Measurements from ENCODE around the gene C1QA.
"Not testable (repeated sequence)": the region's sequence is repeated elsewhere in the genome, so short reads cannot be mapped to it uniquely, and the experiment has no call there.

Gene C1QA

DNA sequence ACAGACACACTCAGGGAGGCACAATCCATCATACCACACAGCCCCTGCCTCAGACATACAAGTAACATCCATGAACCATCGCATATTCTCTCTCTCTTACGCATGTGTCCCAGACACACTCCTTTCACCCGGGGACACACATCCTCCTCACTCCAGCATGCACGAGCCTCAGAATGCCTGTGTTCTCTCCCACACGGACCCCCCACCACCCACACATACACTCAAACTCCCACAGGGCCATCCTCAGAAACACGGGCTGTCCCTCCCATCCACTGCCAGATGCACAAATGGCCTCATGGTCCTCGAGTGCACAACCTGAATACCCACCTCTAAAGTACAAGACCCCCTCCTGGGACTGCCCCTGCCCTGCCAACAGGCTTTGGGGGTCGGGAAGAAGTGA is 4.8 kb downstream of the C1QA start:
- no peak for DNase-seq (ENCODE audit: low read depth in 2 of 2)

DNA sequence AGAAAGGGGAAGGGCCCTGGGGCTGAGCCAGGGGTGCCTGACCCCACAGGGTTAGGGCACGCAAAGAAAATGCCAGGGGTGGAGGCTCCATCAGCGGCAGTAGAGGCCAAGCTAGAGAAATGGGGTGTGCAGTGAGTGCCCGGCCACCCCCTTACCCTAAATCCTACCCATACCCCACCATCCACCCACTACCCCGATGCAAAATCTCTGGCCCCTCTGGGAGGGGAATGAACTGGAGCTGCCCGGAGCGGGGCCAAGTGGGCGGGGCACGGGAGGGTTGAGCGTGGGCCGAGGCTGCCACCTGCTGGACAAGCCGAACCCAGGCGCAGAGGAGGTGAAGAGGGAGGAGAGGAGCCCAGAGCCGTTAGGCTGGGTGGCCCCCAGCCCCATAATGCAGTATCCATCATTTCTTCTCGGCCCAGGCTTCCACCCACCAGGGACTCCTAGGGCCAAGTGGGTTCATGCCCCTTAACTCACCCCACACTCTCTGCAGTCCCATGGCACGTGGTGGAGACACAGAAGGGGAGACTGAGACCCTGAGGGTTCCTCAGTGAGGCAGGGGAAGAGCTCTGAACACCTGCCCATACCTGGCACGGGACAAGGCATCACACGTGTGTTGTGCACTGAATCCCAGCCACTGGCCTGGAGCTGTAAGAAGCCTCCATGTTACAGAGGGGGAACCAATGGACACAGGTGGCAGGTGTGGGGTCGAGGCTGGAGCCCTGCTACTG is 5.6 kb downstream of the C1QA start:
- peak; percentile 7 to 8 for DNase-seq (ENCODE audit: low read depth in 2 of 2)

DNA sequence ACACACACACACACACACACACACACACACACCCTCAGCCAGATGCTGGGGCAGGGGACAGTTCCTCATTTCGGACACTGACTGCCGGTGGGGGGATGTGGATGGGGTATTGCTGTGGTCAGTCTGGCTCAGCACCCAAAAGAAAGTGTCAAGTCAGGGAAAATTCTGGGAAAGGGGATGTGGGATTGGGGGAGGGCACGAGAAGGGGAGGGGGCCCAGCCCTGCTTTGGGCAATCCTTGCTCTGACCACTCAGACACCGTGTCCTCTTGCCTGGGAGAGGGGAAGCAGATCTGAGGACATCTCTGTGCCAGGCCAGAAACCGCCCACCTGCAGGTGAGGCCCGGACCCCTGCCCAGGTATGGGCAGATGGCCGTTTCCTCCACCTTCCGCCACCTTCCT is 7.0 kb downstream of the C1QA start, which contains the start of gene C1QC:
TSS of gene C1QC (plus strand) at position 253 of the 400 bp plus-strand sequence. CDS start 391 bp downstream, outside the sequence.
- DNase-seq (ENCODE audit: low read depth in 2 of 2) = no peak

DNA sequence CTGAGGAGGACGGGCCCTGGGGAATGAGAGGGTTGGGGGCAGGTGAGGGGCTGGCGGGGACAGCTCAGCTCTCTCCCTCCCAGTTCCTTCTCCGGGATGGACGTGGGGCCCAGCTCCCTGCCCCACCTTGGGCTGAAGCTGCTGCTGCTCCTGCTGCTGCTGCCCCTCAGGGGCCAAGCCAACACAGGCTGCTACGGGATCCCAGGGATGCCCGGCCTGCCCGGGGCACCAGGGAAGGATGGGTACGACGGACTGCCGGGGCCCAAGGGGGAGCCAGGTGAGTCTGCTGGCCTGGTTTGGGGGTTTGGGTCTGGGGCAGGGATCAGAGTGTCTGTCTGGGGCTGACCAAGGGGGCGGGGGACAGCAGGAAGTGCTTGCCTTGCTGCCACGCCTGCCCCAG is 7.5 kb downstream of the C1QA start:
- DNase-seq (ENCODE audit: low read depth in 2 of 2) = no peak

DNA sequence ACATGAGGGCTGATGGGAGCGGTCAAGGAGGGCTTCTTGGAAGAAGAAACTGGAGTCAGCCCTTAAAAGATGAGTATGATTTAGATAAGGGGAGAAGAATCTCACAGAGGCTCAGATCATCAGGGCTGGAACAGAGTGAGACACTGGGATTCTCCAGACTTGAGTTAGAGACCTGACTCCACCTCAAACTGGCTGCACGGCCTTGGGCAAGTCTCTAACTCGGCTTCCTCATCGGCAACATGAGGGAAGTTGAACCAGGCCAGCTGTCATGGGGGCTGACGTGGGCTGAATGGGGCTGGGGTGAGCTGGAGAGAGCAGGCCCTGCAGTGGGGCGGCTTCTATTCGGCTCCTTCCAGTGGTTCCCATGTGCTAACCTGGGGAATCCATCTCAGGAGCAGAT is 9.5 kb downstream of the C1QA start:
- DNase-seq (ENCODE audit: low read depth in 2 of 2) = no peak

DNA sequence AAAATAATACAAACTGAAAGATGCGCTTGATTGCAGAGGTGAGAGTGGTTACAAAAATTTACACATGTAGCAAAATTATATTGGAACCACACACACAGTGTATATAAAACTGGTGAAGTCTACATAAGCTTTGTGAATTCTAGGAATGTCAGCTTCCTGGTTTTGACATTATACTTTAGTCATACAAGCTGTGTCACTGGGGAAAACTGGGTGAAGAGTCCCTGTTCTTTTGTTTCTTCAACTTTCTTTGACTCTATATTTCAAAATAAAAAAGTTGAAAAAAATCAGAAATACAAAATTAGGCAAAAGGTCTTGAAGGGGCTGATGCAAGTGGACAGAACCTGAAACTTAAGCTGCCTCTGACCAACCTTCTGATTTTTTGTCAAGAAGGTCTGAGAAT is 10.0 kb downstream of the C1QA start:
- no peak for DNase-seq (ENCODE audit: low read depth in 2 of 2)

DNA sequence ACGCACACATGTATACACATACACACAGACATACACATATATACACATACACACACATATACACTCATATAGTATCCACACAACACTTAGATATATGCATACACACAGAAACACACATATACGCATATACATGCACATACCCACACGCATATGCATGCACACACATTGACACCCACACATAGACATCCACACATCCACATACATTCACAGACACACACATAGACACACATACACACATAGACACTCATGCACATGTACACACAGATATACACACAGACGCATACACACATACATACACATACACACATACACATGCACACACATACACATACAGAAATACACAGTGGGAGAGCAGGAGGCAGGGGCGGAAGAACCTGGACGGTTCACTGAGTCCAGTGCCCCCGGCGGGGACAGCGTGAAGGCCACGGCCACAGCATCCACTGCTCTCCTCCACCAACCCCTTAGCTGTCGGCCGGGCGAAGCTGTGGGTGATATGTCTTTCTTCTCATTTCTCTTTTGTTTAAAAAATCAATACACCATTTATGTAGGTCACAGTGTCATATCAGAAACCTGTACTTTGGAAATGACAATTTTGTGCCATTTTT is 13.8 kb downstream of the C1QA start:
- DNase-seq (ENCODE audit: low read depth in 2 of 2) = no peak

DNA sequence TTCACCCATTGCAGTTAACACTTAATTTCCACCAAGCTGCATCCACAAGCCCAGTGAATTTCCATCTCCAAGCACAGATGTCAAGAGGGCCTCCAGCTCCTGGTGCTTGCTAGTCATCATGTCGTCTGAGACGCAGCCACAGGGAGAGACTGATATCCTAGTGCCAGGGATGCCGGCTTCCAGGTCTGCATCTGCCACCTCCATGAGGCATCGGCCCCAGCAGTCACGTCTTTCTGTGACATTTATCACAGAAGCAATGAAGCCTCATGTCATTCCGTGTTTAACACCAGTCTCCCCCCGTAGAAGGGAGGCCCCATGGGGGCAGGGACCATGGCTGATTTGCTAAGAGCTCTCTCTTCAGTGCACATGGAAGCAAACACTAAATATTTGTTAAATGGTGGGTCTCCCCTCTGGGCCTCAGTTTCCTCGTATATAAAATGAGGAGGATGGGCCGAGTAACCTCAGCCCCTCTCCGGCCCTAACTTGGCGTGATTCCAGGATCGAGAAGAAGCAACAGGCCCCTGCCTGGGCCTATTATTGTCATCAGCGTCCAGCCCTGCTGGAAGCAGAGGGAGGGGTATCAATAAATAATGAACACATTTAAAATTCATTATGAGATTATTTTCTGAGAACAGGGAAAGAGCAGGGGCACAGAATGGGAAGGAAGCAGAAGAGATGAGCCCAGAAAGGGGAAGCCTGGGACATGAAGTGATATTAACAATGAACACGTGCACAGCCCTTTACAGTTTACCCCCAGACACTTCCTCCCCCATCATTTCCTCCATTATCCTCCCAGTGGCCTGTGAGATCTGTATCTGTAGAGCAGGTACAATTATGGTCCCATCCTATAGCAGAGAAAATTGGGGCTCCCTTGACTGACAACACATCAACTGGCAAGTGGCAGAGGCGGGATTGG is 15.8 kb downstream of the C1QA start:
- DNase-seq (ENCODE audit: low read depth in 2 of 2) = no peak

DNA sequence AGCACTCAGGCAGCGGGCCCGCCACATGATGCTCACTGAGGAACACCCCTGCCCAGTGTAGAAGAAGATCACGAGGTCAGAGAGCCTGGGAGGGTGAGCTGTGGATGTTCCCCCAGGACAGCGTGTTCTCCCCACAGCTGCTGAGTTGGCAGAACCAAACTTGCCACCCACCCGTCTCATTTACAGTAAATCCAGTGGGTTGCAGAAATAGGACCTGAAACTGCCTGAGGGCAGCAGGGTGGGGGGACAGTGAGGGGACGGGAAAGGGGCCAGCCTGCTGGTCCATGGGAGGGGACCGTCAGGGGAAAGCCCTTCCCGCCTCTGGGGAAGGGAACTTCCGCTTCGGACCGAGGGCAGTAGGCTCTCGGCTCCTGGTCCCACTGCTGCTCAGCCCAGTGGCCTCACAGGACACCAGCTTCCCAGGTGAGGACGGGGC is 16.5 kb downstream of the C1QA start, which contains the start of gene C1QB:
TSS of gene C1QB (plus strand) at position 356 of the 436 bp plus-strand sequence. CDS start 6,227 bp downstream, outside the sequence.
- no peak for DNase-seq (ENCODE audit: low read depth in 2 of 2)

DNA sequence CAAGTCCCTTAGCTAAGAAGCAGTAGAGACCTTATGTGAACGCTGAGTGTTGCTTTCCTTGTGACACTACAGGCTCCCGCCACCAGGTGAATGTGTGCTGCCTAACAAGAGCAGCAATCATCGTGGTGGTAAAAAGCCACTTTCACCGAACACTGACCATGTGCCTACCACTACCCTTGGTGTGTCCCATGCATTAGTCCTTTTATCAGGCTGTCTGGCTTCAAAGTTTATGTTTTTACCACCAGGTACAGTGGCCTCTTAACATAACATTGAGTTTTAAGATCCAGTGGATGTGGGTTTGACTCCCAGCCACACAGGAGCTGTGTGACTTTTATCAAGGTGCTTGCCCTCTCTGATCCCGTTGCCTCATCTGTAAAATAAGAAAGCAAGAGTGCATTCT is 18.3 kb downstream of the C1QA start:
- DNase-seq (ENCODE audit: low read depth in 2 of 2) = no peak

DNA sequence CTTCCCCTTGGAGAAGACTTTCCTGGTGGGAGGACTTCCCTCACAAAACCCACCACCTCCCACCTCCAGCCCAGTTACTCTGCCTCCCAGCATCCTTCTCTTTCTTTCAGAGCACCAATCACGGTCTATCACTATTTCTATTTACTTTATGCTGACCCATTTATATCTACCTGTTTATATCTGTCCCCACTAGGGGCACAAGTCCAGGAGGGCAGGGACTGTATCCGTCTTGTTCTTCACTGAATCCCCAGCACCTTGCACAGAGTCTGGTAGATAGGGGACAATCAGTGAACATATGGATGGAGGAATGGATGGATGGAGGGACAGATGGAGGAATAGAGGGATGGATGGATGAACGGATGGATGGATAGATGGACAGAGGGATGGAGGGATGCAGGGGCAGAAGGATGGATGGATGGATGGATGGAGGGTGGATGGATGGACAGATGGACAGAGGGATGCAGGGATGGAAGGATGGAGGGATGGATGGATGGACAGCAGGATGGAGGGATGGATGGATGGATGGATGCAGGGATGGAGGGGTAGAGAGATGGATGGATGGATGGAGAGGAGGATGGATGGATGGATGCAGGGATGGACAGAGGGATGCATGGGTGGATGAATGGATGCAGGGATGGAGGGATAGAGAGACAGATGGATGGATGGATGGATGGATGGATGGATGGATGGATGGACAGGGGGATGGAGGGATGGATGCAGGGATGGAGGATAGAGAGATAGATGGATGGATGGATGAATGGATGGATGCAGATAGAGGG is 22.1 kb downstream of the C1QA start:
- DNase-seq (ENCODE audit: low read depth in 2 of 2) = no peak

DNA sequence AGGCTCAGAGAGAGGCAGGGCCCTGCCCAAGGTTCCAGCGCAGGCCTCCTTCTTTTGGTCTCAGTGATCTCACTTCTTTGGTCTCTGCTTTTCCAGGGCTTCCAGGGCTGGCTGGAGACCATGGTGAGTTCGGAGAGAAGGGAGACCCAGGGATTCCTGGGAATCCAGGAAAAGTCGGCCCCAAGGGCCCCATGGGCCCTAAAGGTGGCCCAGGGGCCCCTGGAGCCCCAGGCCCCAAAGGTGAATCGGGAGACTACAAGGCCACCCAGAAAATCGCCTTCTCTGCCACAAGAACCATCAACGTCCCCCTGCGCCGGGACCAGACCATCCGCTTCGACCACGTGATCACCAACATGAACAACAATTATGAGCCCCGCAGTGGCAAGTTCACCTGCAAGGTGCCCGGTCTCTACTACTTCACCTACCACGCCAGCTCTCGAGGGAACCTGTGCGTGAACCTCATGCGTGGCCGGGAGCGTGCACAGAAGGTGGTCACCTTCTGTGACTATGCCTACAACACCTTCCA is 24.4 kb downstream of the C1QA start:
- DNase-seq (ENCODE audit: low read depth in 2 of 2) = no peak

DNA sequence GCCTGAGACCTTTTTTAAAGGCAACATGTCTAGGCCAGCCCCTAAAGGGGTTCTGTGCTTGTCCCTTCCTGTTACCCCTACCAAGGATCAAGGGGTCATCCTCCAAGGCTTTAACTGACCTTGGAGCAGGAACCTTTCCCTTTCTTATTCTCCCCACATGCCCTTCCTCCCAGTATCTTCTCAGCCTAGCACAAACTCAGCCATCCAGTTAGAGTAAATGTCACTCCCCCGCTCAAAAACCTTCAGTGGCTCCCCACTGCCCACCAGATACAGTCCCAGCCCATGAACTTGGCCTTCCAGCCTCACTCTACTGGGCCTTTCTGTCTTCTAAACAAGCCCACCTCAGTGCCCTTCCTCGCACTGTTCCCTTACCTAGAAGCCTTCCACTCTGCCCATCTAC is 25.5 kb downstream of the C1QA start:
- no peak for DNase-seq (ENCODE audit: low read depth in 2 of 2)

DNA sequence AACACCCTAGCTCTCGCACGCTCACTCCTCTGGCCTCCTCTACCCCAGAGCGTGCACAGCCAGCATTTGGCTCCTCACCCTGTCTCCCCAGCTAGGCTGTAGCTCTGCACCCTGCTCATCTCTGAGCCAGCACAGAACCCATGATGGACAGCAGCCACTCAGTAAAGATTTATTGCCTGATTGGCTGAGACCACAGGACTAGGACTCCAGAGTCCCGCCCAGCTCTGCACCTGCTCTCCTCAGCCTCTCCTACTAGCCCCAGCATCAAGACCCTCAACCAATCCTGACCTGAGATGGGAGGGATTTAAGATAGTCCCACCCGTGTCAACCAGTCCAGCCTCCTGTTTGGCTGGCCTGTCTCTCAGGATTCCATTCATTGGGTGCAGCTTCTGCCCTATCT is 25.9 kb downstream of the C1QA start:
- no peak for DNase-seq (ENCODE audit: low read depth in 2 of 2)

DNA sequence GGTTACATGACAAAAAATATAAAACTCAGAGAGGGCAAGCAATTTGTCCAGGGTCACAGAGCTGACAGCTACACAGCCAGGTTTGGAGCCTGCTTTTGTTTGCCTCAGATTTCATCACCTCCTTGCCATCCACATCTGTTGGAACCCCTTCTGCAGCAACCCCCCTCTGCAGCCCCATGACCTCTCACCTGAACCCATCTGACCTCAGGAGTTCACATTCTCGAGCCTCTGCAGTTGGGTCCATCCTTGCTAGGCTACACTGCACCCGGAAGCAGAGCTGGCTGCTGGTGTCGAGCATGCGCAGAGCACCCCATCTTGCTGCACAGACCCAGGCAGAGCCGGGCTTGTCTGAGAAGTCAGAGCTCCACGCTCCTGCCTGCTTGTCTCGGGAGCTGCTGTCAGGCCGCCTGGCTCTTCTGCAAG is 26.6 kb downstream of the C1QA start:
- no peak for DNase-seq (ENCODE audit: low read depth in 2 of 2)

DNA sequence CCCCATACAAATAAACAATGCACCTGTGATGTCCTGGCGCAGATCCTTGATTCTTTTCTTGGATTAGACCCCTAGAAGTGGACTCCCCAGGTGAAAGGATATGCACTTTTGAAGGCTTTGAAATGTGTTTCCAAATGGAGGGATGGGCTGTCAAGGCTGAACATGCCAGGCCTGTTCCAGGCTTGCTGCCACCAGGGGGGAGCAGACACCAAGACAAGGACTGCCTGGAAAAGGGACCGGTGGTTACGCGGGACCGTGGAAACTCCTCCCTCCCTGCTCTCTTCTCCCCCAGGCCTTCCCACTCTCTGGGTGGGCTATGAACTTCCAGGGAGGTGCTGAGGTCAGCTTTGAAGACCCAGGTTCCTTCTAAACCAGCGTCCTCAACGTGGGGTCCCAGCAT is 29.3 kb downstream of the C1QA start:
- no peak for DNase-seq (ENCODE audit: low read depth in 2 of 2)

DNA sequence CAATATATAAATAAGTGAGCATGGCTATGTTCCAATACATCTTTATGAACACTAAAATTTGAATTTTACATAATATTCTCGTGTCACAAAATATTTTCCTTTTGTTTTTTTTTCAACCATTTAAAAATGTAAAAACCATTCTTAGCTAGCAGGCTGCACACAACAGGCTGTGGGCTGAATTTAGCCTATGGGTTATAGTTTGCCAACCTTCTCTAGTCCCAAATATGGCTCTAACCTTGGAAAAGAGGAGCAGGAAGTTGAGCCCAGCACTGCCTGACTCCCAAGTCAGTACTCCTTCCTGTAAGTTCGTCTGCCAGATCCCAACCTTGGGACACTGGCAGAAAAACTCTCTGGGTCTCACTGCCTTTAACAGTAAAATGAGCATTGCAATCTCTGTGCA is 30.0 kb downstream of the C1QA start:
- DNase-seq (ENCODE audit: low read depth in 2 of 2) = no peak

DNA sequence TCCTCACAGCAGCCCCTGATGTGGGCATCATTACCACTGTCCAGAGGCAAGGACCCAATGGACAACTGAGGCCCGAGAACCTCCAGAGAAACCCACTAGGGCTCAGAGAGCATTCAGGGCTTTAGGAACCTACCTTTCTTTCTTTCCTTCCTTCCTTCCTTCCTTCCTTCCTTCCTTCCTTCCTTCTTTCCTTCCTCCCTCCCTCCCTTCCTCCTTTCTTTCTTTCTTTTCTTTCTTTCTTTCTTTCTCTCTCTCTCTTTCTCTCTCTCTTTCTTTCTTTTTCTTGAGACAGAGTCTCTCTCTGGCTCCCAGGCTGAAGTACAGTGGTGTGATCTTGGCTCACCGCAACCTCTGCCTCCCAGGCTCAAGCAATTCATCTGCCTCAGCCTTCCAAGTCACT is 32.4 kb downstream of the C1QA start:
- not testable (repeated sequence) for DNase-seq (ENCODE audit: low read depth in 2 of 2)

DNA sequence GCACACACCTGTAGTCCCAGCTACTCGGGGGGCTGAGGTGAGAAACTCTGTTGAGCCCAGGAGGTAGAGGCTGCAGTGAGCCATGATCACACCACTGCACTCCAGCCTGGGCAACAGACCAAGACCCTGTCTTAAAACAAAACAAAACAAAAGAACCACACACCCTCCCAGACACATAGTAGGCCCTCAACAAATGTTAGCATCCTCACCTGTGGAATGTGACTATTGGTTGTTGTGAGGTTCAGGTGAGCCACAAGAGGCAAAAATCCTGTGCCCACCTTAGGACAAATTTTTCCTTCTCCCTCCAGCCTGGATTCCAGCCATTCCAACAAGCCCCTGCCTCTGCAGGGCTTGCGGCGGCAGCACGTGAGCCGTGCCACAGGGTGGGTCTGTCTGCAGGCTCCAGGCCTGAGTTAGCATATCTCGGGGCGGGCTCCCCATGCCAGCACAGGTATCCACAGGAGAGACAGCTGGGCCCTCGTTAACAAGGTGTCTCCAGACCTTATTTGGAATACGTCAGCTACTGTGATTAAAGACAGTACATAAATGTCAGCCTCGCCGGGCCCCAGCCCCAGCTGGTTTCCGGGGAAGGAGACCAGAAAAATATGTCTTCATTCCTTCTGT is 34.0 kb downstream of the C1QA start:
- DNase-seq (ENCODE audit: low read depth in 2 of 2) = no peak

DNA sequence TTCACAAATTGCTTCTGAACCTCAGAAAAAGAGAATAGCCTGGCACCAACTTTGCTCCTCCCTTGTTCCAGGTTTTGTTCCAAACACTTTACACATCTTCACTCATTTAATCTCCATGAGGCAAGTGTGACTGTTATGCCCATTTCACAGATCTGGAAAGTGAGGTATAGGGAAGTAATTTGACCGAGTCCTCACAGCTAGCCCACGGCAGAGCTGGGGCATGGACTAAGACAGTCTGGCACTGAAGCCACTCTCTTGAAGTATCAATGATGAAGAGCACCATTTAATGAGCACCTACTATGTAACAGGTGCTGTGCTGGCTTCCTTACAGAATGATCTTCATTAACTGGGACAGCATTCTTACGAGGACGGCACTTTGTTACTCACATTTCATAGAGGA is 35.6 kb downstream of the C1QA start:
- no peak for DNase-seq (ENCODE audit: low read depth in 2 of 2)
